Cardiac fibroblast (primary cell): ENCODE data around the gene NDRG2.

Experiments used
- DNase-seq, 2 donors: peaks; one replicate each; pipeline versions ENCODE4 v3.0.0 to v3.0.0-alpha.2; 2010; ENCODE audit warnings: low read depth in 2 of 2
- H3K4me3 ChIP-seq, 2 donors: replicated peaks in 1 of 2; 1 replicate in 1 of 2; 2 replicates in 1 of 2; pipeline ENCODE4 v1.5.1; 2011; ENCODE audit warnings: low read depth in 2 of 2, low read length in 2 of 2, mild to moderate bottlenecking in 2 of 2, moderate library complexity in 1 of 2
- CTCF ChIP-seq: IDR thresholded peaks from one replicate; pipeline ENCODE4 v1.5.1; 2011; ENCODE audit warnings: low read depth, mild to moderate bottlenecking, low read length, inconsistent platforms

The NDRG2 gene

GRCh38 chr14:20971705-20972021 lies 53.2 kb downstream of the NDRG2 start:
- TF ChIP-seq CTCF = no peak

GRCh38 chr14:20970983-20971704 lies 53.7 kb downstream of the NDRG2 start:
- peak overlapping the region; percentile 61 to 64 for H3K4me3 ChIP-seq
- DNase-seq = peak; percentile 86 to 91
- peak; percentile 100 for TF ChIP-seq CTCF

More at GRCh38 chr14:20971705-20972021, 53.2 kb downstream of the NDRG2 start:
- H3K4me3 ChIP-seq = peak overlapping the region; percentile 61 to 64
- DNase-seq = no peak

GRCh38 chr14:20970647-20970982 lies 54.2 kb downstream of the NDRG2 start:
- DNase-seq = no peak
- TF ChIP-seq CTCF = no peak
- peak overlapping the region; percentile 61 to 64 for H3K4me3 ChIP-seq

GRCh38 chr14:20969336-20969735 lies 55.5 kb downstream of the NDRG2 start:
- DNase-seq = no peak
- H3K4me3 ChIP-seq = no peak overlapping the region
- no peak for TF ChIP-seq CTCF
